ENCODE data around the gene ZBTB21.

- TF ChIP-seq CTCF (conservative IDR thresholded peaks at IDR 0.05; ENCODE audit: low read depth, low read length) (no peak), POLR2A (IDR thresholded peaks at IDR 0.05; ENCODE audit: low read depth, low read length) (no peak), MXI1 (IDR thresholded peaks at IDR 0.05; ENCODE audit: borderline replicate concordance, low read depth, low read length) (no peak), NFE2L2 (IDR thresholded peaks at IDR 0.05; ENCODE audit: low read depth, low read length) (no peak), CEBPB (IDR thresholded peaks at IDR 0.05; ENCODE audit: low read depth, low read length) (no peak), MAZ (IDR thresholded peaks at IDR 0.05; ENCODE audit: borderline replicate concordance, low read depth, low read length) (no peak), RFX5 (IDR thresholded peaks at IDR 0.05; ENCODE audit: low read depth, low read length) (no peak), BHLHE40 (IDR thresholded peaks at IDR 0.05; ENCODE audit: low read depth, low read length) (no peak), SMC3 (IDR thresholded peaks at IDR 0.05; ENCODE audit: low read depth, low read length) (no peak), RAD21 (IDR thresholded peaks at IDR 0.05; ENCODE audit: low read length) (no peak), RCOR1 (IDR thresholded peaks at IDR 0.05; ENCODE audit: insufficient replicate concordance, low read length) (no peak), ELK1 (IDR thresholded peaks at IDR 0.05; ENCODE audit: borderline replicate concordance, low read depth, low read length) (no peak)
Measured at GRCh38 chr21:41942457-41942856, 67.7 kb downstream of the ZBTB21 start.
